Ectodermal cell (in vitro differentiated cells): Measurements from ENCODE around the gene ING5.

Experiments
- H3K27ac ChIP-seq: 2 replicates; pipeline ENCODE4 v1.7.0; 2013; ENCODE audit warnings: mild to moderate bottlenecking, low read depth, low read length; ENCODE audit not compliant: insufficient read depth, poor library complexity, severe bottlenecking
- H3K27me3 ChIP-seq: 2 replicates; pipeline ENCODE4 v1.7.0; 2013; ENCODE audit warnings: mild to moderate bottlenecking, low read length; ENCODE audit not compliant: insufficient read depth, control insufficient read depth, poor library complexity, severe bottlenecking
- H3K36me3 ChIP-seq: one replicate; pipeline ENCODE4 v1.7.0; 2013; ENCODE audit warnings: low read length; ENCODE audit not compliant: control insufficient read depth, insufficient read depth
- H3K4me1 ChIP-seq: one replicate; pipeline ENCODE4 v1.7.0; 2013; ENCODE audit warnings: low read length; ENCODE audit not compliant: control insufficient read depth, insufficient read depth
- H3K4me3 ChIP-seq: 2 replicates; pipeline ENCODE4 v1.7.0; 2013; ENCODE audit warnings: low read depth, low read length, control low read depth; ENCODE audit not compliant: insufficient read depth
- H3K9me3 ChIP-seq: 2 replicates; pipeline ENCODE4 v1.7.0; 2013; ENCODE audit warnings: mild to moderate bottlenecking, low read length, moderate library complexity; ENCODE audit not compliant: control insufficient read depth
- WGBS, 2 experiments: methylation state at CpG; one replicate each; pipeline ENCODE4 v1.1.7; 2013; ENCODE audit warnings: missing lambda C conversion rate in 2 of 2; 5-methylcytosine and 5-hydroxymethylcytosine counted together

Gene ING5

DNA sequence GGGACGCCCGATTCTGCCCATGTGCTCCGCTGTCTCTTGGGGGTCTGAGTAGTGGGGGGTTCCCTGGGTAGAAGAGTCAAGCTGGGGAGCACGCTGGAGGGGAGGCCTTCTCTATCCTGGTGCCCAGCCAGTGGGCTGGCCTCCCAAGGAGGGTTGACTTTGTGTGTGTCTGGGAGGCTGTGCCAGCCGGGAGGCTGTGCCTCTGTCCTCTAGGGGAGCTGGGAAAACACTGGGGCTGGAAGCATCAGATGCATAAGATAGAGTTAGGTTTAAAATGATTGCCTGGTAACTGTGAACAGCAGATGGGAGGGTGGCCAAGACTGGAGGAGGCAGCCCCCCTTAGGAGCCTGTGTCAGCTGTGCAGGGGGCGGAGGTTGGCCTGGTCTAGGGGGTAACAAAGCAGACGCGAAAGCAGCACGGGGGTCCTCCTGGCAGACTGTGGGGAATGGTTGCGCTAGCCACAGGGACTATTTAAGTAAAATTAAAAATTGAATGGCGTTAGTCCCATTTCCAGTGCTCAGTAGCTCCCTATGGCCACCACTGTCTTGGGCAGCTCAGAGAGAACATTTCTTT is 1.3 kb downstream of the ING5 start:
- Histone ChIP-seq H3K27ac (peak overlapping the region; percentile 81), H3K27me3 (no peaks in the 10 kb centered on the region), H3K4me3 (peak overlapping the region; percentile 73), H3K36me3 (peaks cover 23% of the 10 kb centered on the region), H3K9me3 (no peaks in the 10 kb centered on the region), H3K4me1 (peaks cover 7% of the 10 kb centered on the region)
- WGBS, 2 experiments: 54 to 56% methylated on average over 11 of the region's 11 CpGs

GRCh38 chr2:241706537-241706936 is 4.7 kb downstream of the ING5 start:
- no peaks in the 10 kb centered on the region for H3K27me3 ChIP-seq
- H3K4me1 ChIP-seq: peaks cover 7% of the 10 kb centered on the region
- H3K27ac ChIP-seq: no peak overlapping the region
- H3K4me3 ChIP-seq: no peak overlapping the region
- no peaks in the 10 kb centered on the region for H3K9me3 ChIP-seq
- H3K36me3 ChIP-seq: peaks cover 45% of the 10 kb centered on the region
- WGBS, 2 experiments: 96 to 97% methylated on average over 5 to 6 of the region's 6 CpGs

DNA sequence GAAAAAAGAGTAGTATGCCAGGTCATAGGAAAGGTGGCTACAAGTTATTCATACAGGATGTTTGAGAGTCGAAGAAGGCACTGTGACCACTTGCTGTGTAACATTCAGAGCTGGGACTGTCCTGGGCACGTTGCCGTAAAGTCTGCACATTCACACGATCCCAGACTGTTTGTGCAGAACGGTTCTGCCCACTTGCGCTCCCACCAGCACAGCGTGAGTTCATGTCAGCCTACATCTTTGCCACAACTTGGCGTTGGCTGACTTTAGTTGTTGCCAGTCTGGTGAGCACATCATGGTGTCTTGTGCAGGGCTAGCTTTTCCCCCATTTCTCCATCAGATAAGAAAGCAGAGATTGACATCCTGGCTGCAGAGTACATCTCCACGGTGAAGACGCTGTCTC is 7.0 kb downstream of the ING5 start:
- Histone ChIP-seq H3K4me1 (no peaks in the 10 kb centered on the region), H3K36me3 (peaks cover 61% of the 10 kb centered on the region), H3K27me3 (no peaks in the 10 kb centered on the region), H3K27ac (no peak overlapping the region), H3K4me3 (no peak overlapping the region), H3K9me3 (no peaks in the 10 kb centered on the region)
- 96% methylated on average over 10 of the region's 10 CpGs for WGBS, 2 experiments

- 96 to 97% methylated on average over 16 of the region's 16 CpGs for WGBS, 2 experiments
- H3K4me1 ChIP-seq: no peaks in the 10 kb centered on the region
- H3K27me3 ChIP-seq: no peaks in the 10 kb centered on the region
- H3K4me3 ChIP-seq: no peak overlapping the region
- peaks cover 58% of the 10 kb centered on the region for H3K36me3 ChIP-seq
- no peak overlapping the region for H3K27ac ChIP-seq
- H3K9me3 ChIP-seq: no peaks in the 10 kb centered on the region
These were observed 17.3 kb downstream of the ING5 start for GRCh38 chr2:241719093-241719492.

- no peak overlapping the region for H3K27ac ChIP-seq
- H3K36me3 ChIP-seq: peaks cover 56% of the 10 kb centered on the region
- H3K4me3 ChIP-seq: no peak overlapping the region
- 95 to 97% methylated on average over 19 of the region's 19 CpGs for WGBS, 2 experiments
- H3K4me1 ChIP-seq: no peaks in the 10 kb centered on the region
- H3K27me3 ChIP-seq: no peaks in the 10 kb centered on the region
- no peaks in the 10 kb centered on the region for H3K9me3 ChIP-seq
These were observed 18.3 kb downstream of the ING5 start for GRCh38 chr2:241720099-241720498.

- no peak overlapping the region for H3K27ac ChIP-seq
- no peak overlapping the region for H3K4me3 ChIP-seq
- no peaks in the 10 kb centered on the region for H3K9me3 ChIP-seq
- H3K36me3 ChIP-seq: peaks cover 56% of the 10 kb centered on the region
- WGBS, 2 experiments: 92 to 93% methylated on average over 15 of the region's 15 CpGs
- H3K27me3 ChIP-seq: no peaks in the 10 kb centered on the region
- no peaks in the 10 kb centered on the region for H3K4me1 ChIP-seq
These were observed 18.7 kb downstream of the ING5 start for GRCh38 chr2:241720560-241720959.

DNA sequence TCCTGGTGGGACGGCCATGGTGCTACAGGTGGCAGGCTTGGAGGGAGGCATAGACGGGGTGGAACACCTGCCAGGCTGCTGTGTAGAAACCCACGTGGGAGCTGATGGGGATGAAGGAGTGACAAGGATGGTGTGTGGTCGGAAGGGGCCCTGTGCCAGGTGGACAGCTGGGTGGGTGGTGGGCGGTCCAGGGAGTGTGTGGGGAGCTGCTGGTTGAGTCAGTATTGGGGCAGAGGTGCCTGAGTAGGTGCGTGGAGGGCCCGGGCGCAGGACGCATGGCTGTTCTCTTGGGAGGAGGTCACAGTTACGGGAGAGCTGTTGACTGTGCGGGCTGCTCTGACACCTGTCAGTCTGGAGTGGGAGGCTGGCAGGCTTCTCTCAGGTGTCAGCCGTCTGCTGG is 20.0 kb downstream of the ING5 start:
- Histone ChIP-seq H3K9me3 (no peaks in the 10 kb centered on the region), H3K36me3 (peaks cover 58% of the 10 kb centered on the region), H3K27ac (no peak overlapping the region), H3K4me3 (no peak overlapping the region), H3K4me1 (no peaks in the 10 kb centered on the region), H3K27me3 (no peaks in the 10 kb centered on the region)
- WGBS, 2 experiments: 85% methylated on average over 12 of the region's 12 CpGs

DNA sequence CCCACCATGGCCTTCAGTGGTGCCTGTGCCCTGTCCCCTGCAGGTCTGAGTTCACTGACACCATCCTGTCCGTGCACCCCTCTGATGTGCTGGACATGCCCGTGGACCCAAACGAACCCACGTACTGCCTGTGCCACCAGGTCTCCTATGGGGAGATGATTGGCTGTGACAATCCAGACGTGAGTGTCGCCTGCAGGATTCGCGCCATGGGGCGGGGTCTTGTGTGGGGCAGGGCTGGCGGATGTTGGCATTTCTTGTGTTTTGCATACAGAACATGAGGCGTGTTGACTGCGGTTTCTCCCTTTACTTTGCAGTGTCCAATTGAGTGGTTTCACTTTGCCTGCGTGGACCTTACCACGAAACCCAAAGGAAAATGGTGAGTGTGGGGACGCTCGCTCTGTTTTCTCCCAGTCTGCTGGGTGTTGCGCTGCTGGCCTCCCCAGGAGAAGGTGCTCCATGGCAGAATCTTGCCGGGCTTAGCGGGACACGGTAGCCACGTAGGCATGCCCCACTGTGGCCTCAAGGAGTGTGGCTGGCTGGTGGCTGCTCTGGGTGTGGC is 21.1 kb downstream of the ING5 start:
- H3K36me3 ChIP-seq: peaks cover 58% of the 10 kb centered on the region
- no peak overlapping the region for H3K27ac ChIP-seq
- 96% methylated on average over 21 of the region's 21 CpGs for WGBS, 2 experiments
- no peak overlapping the region for H3K4me3 ChIP-seq
- no peaks in the 10 kb centered on the region for H3K27me3 ChIP-seq
- no peaks in the 10 kb centered on the region for H3K9me3 ChIP-seq
- no peaks in the 10 kb centered on the region for H3K4me1 ChIP-seq

DNA sequence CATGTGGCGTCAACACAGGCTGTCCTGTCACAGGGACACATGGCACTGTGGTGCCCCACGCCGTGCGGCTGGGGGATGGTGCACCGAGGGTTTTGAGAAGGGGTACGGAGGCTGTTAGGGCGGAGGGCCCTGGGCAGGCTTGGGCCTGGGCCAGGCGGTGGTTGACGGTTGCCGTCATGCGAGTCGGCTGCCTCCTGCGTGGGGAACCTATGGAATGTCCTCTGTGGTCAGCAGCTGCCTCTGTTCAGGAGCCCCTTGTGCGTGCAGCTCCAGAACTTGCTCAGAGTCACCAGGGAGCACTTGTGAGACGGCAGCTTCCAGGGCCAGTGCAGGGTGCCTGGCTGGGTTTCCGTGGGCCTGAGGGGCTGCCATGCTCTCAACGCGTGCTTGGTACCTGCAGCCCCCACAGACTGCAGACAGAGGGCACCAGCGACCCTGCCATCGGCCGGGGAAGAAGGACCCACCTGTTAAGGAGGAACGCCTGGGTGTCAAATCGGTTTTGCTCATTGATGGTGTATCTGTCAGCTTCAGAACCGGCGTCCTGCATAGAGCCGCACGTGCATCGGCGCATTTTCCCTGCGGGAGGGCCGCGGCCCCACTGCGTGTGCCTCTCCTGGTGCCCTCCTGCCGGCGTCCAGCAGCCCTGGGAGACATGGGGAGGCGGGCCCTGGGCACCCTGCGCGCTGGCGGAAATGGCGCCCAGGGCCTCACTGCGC is 22.6 kb downstream of the ING5 start:
- peaks cover 57% of the 10 kb centered on the region for H3K36me3 ChIP-seq
- WGBS, 2 experiments: 92 to 94% methylated on average over 41 of the region's 41 CpGs
- H3K9me3 ChIP-seq: no peaks in the 10 kb centered on the region
- H3K4me3 ChIP-seq: no peak overlapping the region
- H3K4me1 ChIP-seq: no peaks in the 10 kb centered on the region
- no peaks in the 10 kb centered on the region for H3K27me3 ChIP-seq
- no peak overlapping the region for H3K27ac ChIP-seq

- no peak overlapping the region for H3K27ac ChIP-seq
- peaks cover 49% of the 10 kb centered on the region for H3K36me3 ChIP-seq
- no peaks in the 10 kb centered on the region for H3K9me3 ChIP-seq
- H3K4me3 ChIP-seq: no peak overlapping the region
- WGBS, 2 experiments: 96 to 97% methylated on average over 76 of the region's 76 CpGs
- no peaks in the 10 kb centered on the region for H3K27me3 ChIP-seq
- no peaks in the 10 kb centered on the region for H3K4me1 ChIP-seq
These were observed 23.4 kb downstream of the ING5 start for GRCh38 chr2:241724975-241725870.
